CD4-positive, alpha-beta T cell treated with Interleukin-15 for 1 hour (primary cell): ENCODE results near the gene LRIG3.
"Not testable (repeated sequence)": the region's sequence is repeated elsewhere in the genome, so short reads cannot be mapped to it uniquely, and the experiment has no call there.

Experiments used
- DNase-seq: peaks from one replicate; pipeline ENCODE4 v3.0.0-alpha.2; 2020

The LRIG3 gene

GRCh38 chr12:58920102-58920960 lies at the start of gene LRIG3:
Gene LRIG3 (minus strand): TSS chr12:58920504. CDS start chr12:58920235, 269 bp downstream.
- DNase-seq, result no peak

- no peak for DNase-seq
Measured at GRCh38 chr12:58969237-58969636, 48.9 kb upstream of the LRIG3 start.

GRCh38 chr12:58967561-58967960 lies 47.3 kb upstream of the LRIG3 start:
- no peak for DNase-seq

- DNase-seq, result no peak
Measured at GRCh38 chr12:58966939-58967338, 46.6 kb upstream of the LRIG3 start.

- no peak for DNase-seq
Measured at GRCh38 chr12:58965568-58965967, 45.3 kb upstream of the LRIG3 start.

GRCh38 chr12:58963844-58964243 lies 43.5 kb upstream of the LRIG3 start:
- DNase-seq, result no peak

GRCh38 chr12:58961906-58962305 lies 41.6 kb upstream of the LRIG3 start:
- DNase-seq, result no peak

GRCh38 chr12:58961166-58961565 lies 40.9 kb upstream of the LRIG3 start:
- no peak for DNase-seq

- no peak for DNase-seq
Measured at GRCh38 chr12:58959639-58960300, 39.5 kb upstream of the LRIG3 start.

- no peak for DNase-seq
Measured at GRCh38 chr12:58957298-58957697, 37.0 kb upstream of the LRIG3 start.

GRCh38 chr12:58955849-58956248 lies 35.5 kb upstream of the LRIG3 start:
- no peak for DNase-seq

GRCh38 chr12:58954002-58954401 lies 33.7 kb upstream of the LRIG3 start:
- DNase-seq, result no peak

GRCh38 chr12:58950739-58951100 lies 30.4 kb upstream of the LRIG3 start:
- no peak for DNase-seq

GRCh38 chr12:58949954-58950738 lies 29.8 kb upstream of the LRIG3 start:
- not testable (repeated sequence) for DNase-seq

GRCh38 chr12:58943079-58943478 lies 22.8 kb upstream of the LRIG3 start:
- no peak for DNase-seq

GRCh38 chr12:58942345-58942744 lies 22.0 kb upstream of the LRIG3 start:
- no peak for DNase-seq

GRCh38 chr12:58939399-58940100 lies 19.2 kb upstream of the LRIG3 start:
- no peak for DNase-seq

- DNase-seq, result no peak
Measured at GRCh38 chr12:58938440-58938839, 18.1 kb upstream of the LRIG3 start.

GRCh38 chr12:58934528-58934927 lies 14.2 kb upstream of the LRIG3 start:
- DNase-seq, result no peak

- no peak for DNase-seq
Measured at GRCh38 chr12:58932806-58933681, 12.7 kb upstream of the LRIG3 start.

- DNase-seq, result no peak
Measured at GRCh38 chr12:58931518-58931917, 11.2 kb upstream of the LRIG3 start.

GRCh38 chr12:58930770-58931324 lies 10.5 kb upstream of the LRIG3 start:
- DNase-seq, result no peak
